Measurements from ENCODE around the gene RPL12.
A peak's percentile ranks its signal among the peaks of the same experiment; 100 is the strongest.

RPL12 gene

GRCh38 chr9:127450830-127451607, at the start of gene RPL12, which contains the start of gene LRSAM1:
Gene RPL12, minus strand, starts transcription at chr9:127451406. Its CDS starts 89 bp downstream, at chr9:127451317.
Gene LRSAM1, plus strand, starts transcription at chr9:127451510. Its CDS starts 3,018 bp downstream, at chr9:127454528.
- TF ChIP-seq CTCF (IDR thresholded peaks at IDR 0.05; ENCODE audit: control extremely low read depth, extremely low read depth, low read depth, missing control alignments) = no peak
- peak; percentile 97 for DNase-seq (ENCODE audit: extremely low spot score)
- ChIA-PET CTCF (interaction anchor here (1.2 to 2.8 kb wide), 3 partner anchors 11 to 419 kb away, joined by 3 to 7 read pairs (median 3); no protein-coding TSS in a partner anchor), POLR2A (interaction anchor here (0.5 to 2.8 kb wide), 22 partner anchors 9 to 619 kb away, joined by 3 to 22 read pairs (median 4); partner anchors contain the start of genes RALGPS1, SLC2A8 and ZNF79)

- ChIA-PET CTCF (interaction anchor here (1.1 to 2.8 kb wide), 4 partner anchors 9 to 234 kb away, joined by 3 to 11 read pairs (median 4); partner anchors contain the start of gene TOR2A), POLR2A (no interaction called here)
- no peak for TF ChIP-seq CTCF (IDR thresholded peaks at IDR 0.05; ENCODE audit: control extremely low read depth, extremely low read depth, low read depth, missing control alignments)
- no peak for DNase-seq (ENCODE audit: extremely low spot score)
Measured at GRCh38 chr9:127500862-127501261, 49.7 kb upstream of the RPL12 start.

- DNase-seq (ENCODE audit: extremely low spot score) = no peak
Measured at GRCh38 chr9:127500399-127500798, 49.2 kb upstream of the RPL12 start.

GRCh38 chr9:127498298-127498697, 47.1 kb upstream of the RPL12 start:
- POLR2A ChIA-PET = no interaction called here
- TF ChIP-seq CTCF (IDR thresholded peaks at IDR 0.05; ENCODE audit: control extremely low read depth, extremely low read depth, low read depth, missing control alignments) = no peak
- DNase-seq (ENCODE audit: extremely low spot score) = no peak
- CTCF ChIA-PET = interaction anchor here (0.8 kb wide), 1 partner anchor 371 kb away, joined by 3 read pairs; no protein-coding TSS in a partner anchor

More at GRCh38 chr9:127500399-127500798, 49.2 kb upstream of the RPL12 start:
- no peak for TF ChIP-seq CTCF (IDR thresholded peaks at IDR 0.05; ENCODE audit: control extremely low read depth, extremely low read depth, low read depth, missing control alignments)
- POLR2A ChIA-PET = interaction anchor here (0.7 kb wide), 1 partner anchor 38 kb away, joined by 3 read pairs; no protein-coding TSS in a partner anchor
- CTCF ChIA-PET = interaction anchor here (1.1 to 2.8 kb wide), 4 partner anchors 9 to 235 kb away, joined by 3 to 11 read pairs (median 4); partner anchors contain the start of gene TOR2A

GRCh38 chr9:127497656-127498290, 46.6 kb upstream of the RPL12 start:
- CTCF ChIA-PET = interaction anchor here (0.8 kb wide), 1 partner anchor 372 kb away, joined by 3 read pairs; no protein-coding TSS in a partner anchor
- DNase-seq (ENCODE audit: extremely low spot score) = no peak
- TF ChIP-seq CTCF (IDR thresholded peaks at IDR 0.05; ENCODE audit: control extremely low read depth, extremely low read depth, low read depth, missing control alignments) = no peak
- POLR2A ChIA-PET = no interaction called here

GRCh38 chr9:127496974-127497373, 45.8 kb upstream of the RPL12 start:
- POLR2A ChIA-PET = no interaction called here
- CTCF ChIA-PET = no interaction called here
- TF ChIP-seq CTCF (IDR thresholded peaks at IDR 0.05; ENCODE audit: control extremely low read depth, extremely low read depth, low read depth, missing control alignments) = no peak
- no peak for DNase-seq (ENCODE audit: extremely low spot score)
